GM15510 (cell line): ENCODE measurements around the gene ITPA.

Experiments
- POLR2A ChIP-seq: IDR thresholded peaks from 3 replicates; pipeline ENCODE4 v1.6.1; 2011; ENCODE audit warnings: borderline replicate concordance; ENCODE audit not compliant: insufficient read length; ENCODE audit errors: extremely low read depth

The ITPA gene

DNA sequence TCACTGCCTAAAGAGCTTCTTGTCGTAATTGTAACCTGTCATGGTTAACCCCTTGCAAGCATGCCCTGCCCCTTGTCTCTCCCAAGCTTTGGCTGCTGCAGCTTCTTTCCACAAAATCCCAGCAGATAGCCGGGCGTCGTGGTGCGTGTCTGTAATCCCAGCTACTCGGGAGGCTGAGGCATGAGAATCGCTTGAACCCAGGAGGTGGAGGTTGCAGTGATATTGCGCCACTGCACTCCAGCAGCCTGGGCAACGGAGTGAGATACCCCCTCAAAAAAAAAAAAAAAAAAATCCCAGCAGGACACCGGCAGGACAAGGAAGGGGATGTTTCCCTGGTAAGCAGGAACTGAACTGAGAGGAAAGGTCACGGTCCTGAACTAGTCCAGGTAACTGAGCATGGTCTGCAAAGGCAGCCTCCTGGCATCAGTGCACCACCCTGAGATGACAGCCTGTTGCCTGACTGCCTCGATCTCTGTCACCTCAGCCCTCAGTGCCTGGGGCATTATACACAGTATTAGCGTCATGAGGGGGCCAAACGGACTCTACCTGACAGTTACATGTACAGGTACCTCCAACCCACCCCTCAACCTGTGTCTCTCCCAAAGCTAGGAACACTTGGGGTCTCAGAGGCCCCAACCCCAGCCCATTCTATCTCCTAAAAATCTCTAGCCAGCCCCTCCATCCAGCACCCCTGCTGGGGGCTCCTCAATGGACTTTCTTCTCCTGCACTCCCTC lies 37.7 kb upstream of the ITPA start:
- TF ChIP-seq POLR2A: no peak

DNA sequence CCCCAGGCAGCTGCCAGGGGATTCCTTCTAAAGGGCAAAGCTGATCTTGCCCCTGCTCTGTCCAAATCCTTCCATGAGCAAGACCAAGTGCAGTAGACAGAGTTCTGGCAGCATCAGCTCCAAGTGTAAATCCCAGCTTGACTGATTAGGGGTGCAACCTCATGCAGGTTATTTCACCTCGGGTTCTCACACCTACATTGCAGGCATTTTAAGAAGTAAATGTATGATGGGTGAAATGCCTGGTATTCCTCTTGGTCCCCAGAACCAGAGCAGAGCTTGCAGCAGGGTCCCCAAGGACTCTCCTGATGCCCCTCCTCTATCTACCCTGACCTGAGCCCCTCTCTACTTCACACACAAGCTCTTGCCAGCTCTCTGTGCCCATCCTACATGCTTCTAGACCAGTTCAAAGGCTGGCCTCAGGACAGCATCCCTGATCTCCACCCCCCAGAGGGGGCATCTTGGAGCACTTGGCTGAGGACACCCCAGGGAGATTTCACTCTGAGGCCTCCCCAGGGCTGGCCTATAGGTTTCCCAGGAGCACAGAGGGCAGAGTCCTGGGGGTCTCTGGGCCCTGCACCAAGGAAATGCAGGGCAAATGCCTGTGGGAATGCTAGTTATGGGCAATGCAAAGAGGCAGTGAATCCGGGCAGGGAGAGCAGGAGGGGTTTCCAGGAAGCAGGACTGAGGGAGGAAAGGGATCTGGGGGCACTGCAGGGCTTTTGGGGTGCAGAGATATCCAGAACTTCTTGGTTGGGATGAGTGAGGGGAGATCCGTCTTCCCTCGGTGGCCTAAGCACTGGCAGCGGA lies 37.0 kb upstream of the ITPA start:
- no peak for TF ChIP-seq POLR2A

DNA sequence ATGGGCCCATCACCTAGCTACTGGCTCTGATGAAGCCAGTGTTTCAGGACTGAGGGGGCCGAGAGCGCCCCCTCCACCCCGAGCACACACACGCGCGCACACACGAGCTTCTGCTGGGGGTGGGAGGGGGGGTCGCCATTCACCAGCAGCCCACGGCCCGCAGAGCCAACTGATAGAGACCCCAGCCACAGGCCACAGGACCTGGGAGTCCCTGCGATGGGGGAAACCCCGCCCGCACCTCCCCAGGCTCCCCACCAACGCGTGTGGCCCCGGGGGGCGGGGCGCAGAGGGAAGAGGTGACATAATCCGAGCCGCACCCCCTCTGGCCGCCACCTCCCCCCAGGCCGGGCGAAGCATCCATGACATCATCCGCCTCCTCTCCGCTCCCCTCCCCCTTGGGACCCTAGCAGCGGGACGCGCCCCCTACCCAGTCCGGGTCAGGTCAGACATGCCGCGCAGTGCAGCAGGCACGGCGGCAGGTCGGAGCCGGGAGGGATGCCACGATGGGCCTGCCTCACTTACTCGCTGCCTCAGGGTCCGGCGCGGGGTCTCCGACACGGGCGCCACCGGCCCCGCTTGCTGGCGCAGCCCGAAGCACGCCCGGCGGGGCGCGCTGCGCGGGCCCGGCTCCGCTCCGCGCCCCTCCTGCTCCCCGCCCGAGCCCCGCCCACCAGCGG lies 36.2 kb upstream of the ITPA start, which contains the start of gene LZTS3:
LZTS3 (minus strand) TSS at position 617 of the 677 bp plus-strand sequence. CDS start 6,386 bp downstream, outside the sequence.
- TF ChIP-seq POLR2A: no peak

- no peak for TF ChIP-seq POLR2A
These were observed 35.5 kb upstream of the ITPA start for GRCh38 chr20:3173610-3174441.

GRCh38 chr20:3174442-3175261 lies 34.6 kb upstream of the ITPA start:
- no peak for TF ChIP-seq POLR2A

- TF ChIP-seq POLR2A: no peak
These were observed 34.0 kb upstream of the ITPA start for GRCh38 chr20:3175270-3175669.

- TF ChIP-seq POLR2A: no peak
These were observed 31.4 kb upstream of the ITPA start for GRCh38 chr20:3177746-3178485.

GRCh38 chr20:3180319-3180718 lies 29.0 kb upstream of the ITPA start:
- TF ChIP-seq POLR2A: no peak

GRCh38 chr20:3181270-3181669 lies 28.0 kb upstream of the ITPA start:
- no peak for TF ChIP-seq POLR2A

- TF ChIP-seq POLR2A: no peak
These were observed 25.2 kb upstream of the ITPA start for GRCh38 chr20:3183896-3184612.

DNA sequence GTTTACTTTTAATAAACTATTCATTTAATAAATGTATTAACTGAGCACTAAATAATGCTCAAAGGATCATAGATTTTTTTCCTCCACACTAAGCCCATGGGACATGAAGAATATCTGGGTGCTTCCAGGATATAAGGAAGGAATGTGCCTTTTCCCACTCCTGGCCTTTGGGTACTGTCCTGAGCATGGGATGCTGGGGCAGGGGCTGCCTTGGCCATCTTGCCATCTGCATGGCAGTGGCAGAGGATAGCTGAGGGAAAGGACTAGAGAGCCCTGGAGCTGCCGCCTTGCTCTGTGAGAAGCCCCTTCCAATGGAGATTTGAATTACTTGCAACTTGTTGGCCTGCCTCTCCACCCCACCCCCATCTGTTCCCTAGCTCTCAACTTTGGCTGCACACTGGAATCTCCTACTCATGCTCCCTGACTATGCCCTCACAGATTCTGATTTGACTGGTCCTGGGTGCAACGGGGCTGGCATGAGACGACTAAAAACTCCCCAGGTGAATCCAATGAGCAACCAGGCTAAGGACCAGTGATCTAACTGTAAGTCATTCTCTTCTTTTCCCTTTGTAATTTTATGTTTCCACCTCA lies 20.4 kb upstream of the ITPA start:
- no peak for TF ChIP-seq POLR2A

GRCh38 chr20:3189561-3190131 lies 19.7 kb upstream of the ITPA start:
- TF ChIP-seq POLR2A: no peak

DNA sequence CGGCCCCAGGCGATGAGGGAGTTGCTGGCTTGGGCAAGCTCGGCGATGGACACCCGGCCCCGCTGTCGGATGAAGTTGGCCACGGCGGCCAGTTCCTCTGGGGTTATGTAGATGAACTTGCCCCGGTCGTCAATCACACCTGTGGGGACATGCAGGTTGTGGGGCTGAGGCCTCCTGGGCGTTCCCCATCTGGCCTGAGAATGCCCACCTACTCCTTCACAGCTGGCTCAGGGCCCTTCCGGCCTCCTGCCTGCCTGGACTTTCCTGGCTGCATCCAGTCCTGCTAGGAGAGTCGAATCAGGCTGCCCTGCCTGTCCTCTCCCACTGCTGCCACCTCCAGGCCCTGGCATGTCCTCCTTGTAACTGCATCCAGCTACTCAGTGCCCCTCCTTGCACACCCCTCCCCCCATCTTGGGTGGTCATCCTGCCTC lies 18.6 kb upstream of the ITPA start:
- no peak for TF ChIP-seq POLR2A
